Measurements from ENCODE around the gene NDUFA13. TPM values are rescaled to one million over a fixed set of nuclear protein-coding genes. Genes with fewer than 3 reads are reported as not detected.

Gene NDUFA13
- total and polyA plus RNA-seq, 11 donors = 101 to 1,476 (median 960) TPM

GRCh38 chr19:19502808-19503602 is 13.0 kb upstream of the NDUFA13 start:
- H3K4me1 ChIP-seq = no peaks in the 10 kb centered on the region
- no peaks in the 10 kb centered on the region for H3K9me3 ChIP-seq
- H3K27me3 ChIP-seq = no peaks in the 10 kb centered on the region
- no peak overlapping the region for H3K4me3 ChIP-seq
- TF ChIP-seq POLR2A (IDR thresholded peaks at IDR 0.05) (no peak), CTCF (IDR thresholded peaks at IDR 0.05) (no peak)
- no peak overlapping the region for H3K27ac ChIP-seq
- 87 to 89% (median 89%) methylated on average over 18 of the region's 18 CpGs for WGBS, 4 donors
- ATAC-seq (no peak), DNase-seq (no peak)
- intact Hi-C loops (cut with DNase I) = no loop called here
- H3K36me3 ChIP-seq = peaks cover 3 to 96% (median 92%) of the 10 kb centered on the region in 9 donors

GRCh38 chr19:19504754-19505668 is 11.0 kb upstream of the NDUFA13 start:
- 90 to 95% (median 92%) methylated on average over 16 to 23 of the region's 23 CpGs for WGBS, 4 donors
- no peak for DNase-seq
- H3K4me1 ChIP-seq = no peaks in the 10 kb centered on the region
- H3K27me3 ChIP-seq = no peaks in the 10 kb centered on the region
- no peak for ATAC-seq
- TF ChIP-seq POLR2A (IDR thresholded peaks at IDR 0.05) (no peak), CTCF (IDR thresholded peaks at IDR 0.05) (no peak)
- H3K27ac ChIP-seq = no peak overlapping the region
- H3K4me3 ChIP-seq = no peak overlapping the region
- intact Hi-C loops (cut with DNase I) = no loop called here
- H3K36me3 ChIP-seq = peaks cover 0 to 82% (median 72%) of the 10 kb centered on the region in 9 donors
- H3K9me3 ChIP-seq = no peaks in the 10 kb centered on the region

GRCh38 chr19:19505669-19506326 is 10.2 kb upstream of the NDUFA13 start:
- Histone ChIP-seq H3K27me3 (no peaks in the 10 kb centered on the region), H3K36me3 (peaks cover 0 to 75% (median 64%) of the 10 kb centered on the region in 9 donors), H3K4me1 (no peaks in the 10 kb centered on the region), H3K27ac (no peak overlapping the region), H3K9me3 (no peaks in the 10 kb centered on the region), H3K4me3 (no peak overlapping the region)
- DNase-seq = no peak
- no peak for ATAC-seq
- no peak for TF ChIP-seq CTCF (IDR thresholded peaks at IDR 0.05)
- no peak for TF ChIP-seq POLR2A (IDR thresholded peaks at IDR 0.05)
- 90 to 96% (median 92%) methylated on average over 26 to 27 of the region's 27 CpGs for WGBS, 4 donors
- intact Hi-C loops (cut with DNase I) = no loop called here

Measured in heart left ventricle (tissue), 16 donors.